Common myeloid progenitor, CD34-positive (primary cell): Measurements from ENCODE around the gene MT1HL1. TPM values are rescaled to one million over a fixed set of nuclear protein-coding genes. Genes with fewer than 3 reads are reported as not detected.

Source experiments
- CTCF ChIA-PET: fragments of 350-600 bp; sonication (Branson Sonifier 250); formaldehyde crosslinking; loops from one replicate; lab custom pipeline; 2021; ENCODE audit warnings: antibody characterized with exemption; lab: Charles Lee
- POLR2A ChIA-PET: fragments of 350-600 bp; sonication (Branson Sonifier 250); formaldehyde crosslinking; loops from one replicate; lab custom pipeline; 2021; ENCODE audit warnings: antibody characterized with exemption; lab: Charles Lee
- DNase-seq, 3 donors: peaks; one replicate each; pipeline versions ENCODE4 v3.0.0 to v3.0.0-alpha.2; 2013
- H3K27ac ChIP-seq, 2 experiments: 1 replicate in 1 of 2; 2 replicates in 1 of 2; pipeline ENCODE4 v1.7.0; 2013; ENCODE audit warnings: inconsistent platforms in 2 of 2, low read length in 2 of 2, mild to moderate bottlenecking in 2 of 2, low read depth in 1 of 2, moderate library complexity in 1 of 2; ENCODE audit not compliant: severe bottlenecking in 2 of 2, insufficient read depth in 1 of 2, poor library complexity in 1 of 2
- H3K27me3 ChIP-seq, 5 experiments: replicated peaks in 2 of 5; 1 replicate in 3 of 5; 2 replicates in 2 of 5; pipeline versions ENCODE4 v1.6.1 to v1.7.0; 2013; ENCODE audit warnings: low read length in 4 of 5, mild to moderate bottlenecking in 2 of 5, moderate library complexity in 2 of 5, inconsistent platforms in 1 of 5; ENCODE audit not compliant: insufficient read depth in 5 of 5, control insufficient read depth in 4 of 5
- H3K36me3 ChIP-seq, 4 experiments: 1 replicate in 2 of 4; 2 replicates in 2 of 4; pipeline versions ENCODE4 v1.6.1 to v1.7.0; 2013; ENCODE audit warnings: low read length in 3 of 4, control low read depth in 1 of 4, mild to moderate bottlenecking in 1 of 4; ENCODE audit not compliant: control insufficient read depth in 4 of 4, insufficient read depth in 4 of 4
- H3K4me1 ChIP-seq, 4 experiments: 1 replicate in 3 of 4; 2 replicates in 1 of 4; pipeline versions ENCODE4 v1.6.1 to v1.7.1; 2013; ENCODE audit warnings: low read length in 3 of 4, mild to moderate bottlenecking in 3 of 4, control low read depth in 1 of 4, inconsistent platforms in 1 of 4, moderate library complexity in 1 of 4; ENCODE audit not compliant: control insufficient read depth in 4 of 4, insufficient read depth in 4 of 4; ENCODE audit errors: control extremely low read depth in 1 of 4
- H3K4me3 ChIP-seq, 7 experiments: 1 replicate in 4 of 7; 2 replicates in 3 of 7; pipeline versions ENCODE4 v1.5.1 to v1.7.0; 2013; ENCODE audit warnings: mild to moderate bottlenecking in 7 of 7, low read length in 6 of 7, moderate library complexity in 6 of 7, inconsistent platforms in 2 of 7, low read depth in 2 of 7, control low read depth in 1 of 7; ENCODE audit not compliant: insufficient read depth in 4 of 7, control insufficient read depth in 1 of 7; ENCODE audit errors: extremely low read depth in 1 of 7
- H3K9me3 ChIP-seq, 5 experiments: 1 replicate in 4 of 5; 2 replicates in 1 of 5; pipeline versions ENCODE4 v1.6.1 to v1.7.1; 2013; ENCODE audit warnings: low read length in 4 of 5, mild to moderate bottlenecking in 2 of 5, inconsistent platforms in 1 of 5, low read depth in 1 of 5, moderate library complexity in 1 of 5; ENCODE audit not compliant: control insufficient read depth in 4 of 5, insufficient read depth in 2 of 5; ENCODE audit errors: control extremely low read depth in 1 of 5
- WGBS: methylation state at CpG from one replicate; pipeline ENCODE4 v1.1.5; 2013; ENCODE audit not compliant: insufficient coverage; 5-methylcytosine and 5-hydroxymethylcytosine counted together
- polyA plus RNA-seq: library from polyadenylated mRNA; unstranded; fragments of 120-200 nt; gene quantifications from one replicate; pipeline ENCODE4 v1.2.1, GENCODE V29; 2013

Gene MT1HL1
- not detected for polyA plus RNA-seq

DNA sequence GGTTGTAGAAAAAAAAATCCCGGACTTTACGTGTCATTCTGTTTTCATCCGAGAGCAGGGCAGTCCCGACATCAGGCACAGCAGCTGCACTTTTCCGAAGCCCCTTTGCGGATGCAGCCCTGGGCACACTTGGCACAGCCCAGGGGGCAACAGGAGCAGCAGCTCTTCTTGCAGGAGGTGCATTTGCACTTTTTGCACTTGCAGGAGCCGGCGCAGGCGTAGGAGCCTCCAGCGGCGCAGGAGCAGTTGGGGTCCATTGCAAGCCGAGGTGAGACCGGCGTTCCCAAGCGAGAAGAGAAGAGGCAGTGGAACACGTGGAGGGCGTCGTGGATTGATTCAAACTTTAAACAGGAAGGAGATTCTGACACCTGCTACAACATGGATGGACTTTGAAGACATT is at the start of gene MT1HL1:
TSS of gene MT1HL1 (minus strand) at position 326 of the 400 bp plus-strand sequence. CDS start at position 257, 69 bp downstream.
- Histone ChIP-seq H3K4me1 (no peaks in the 10 kb centered on the region), H3K9me3 (no peaks in the 10 kb centered on the region)
- CTCF ChIA-PET = no interaction called here

DNA sequence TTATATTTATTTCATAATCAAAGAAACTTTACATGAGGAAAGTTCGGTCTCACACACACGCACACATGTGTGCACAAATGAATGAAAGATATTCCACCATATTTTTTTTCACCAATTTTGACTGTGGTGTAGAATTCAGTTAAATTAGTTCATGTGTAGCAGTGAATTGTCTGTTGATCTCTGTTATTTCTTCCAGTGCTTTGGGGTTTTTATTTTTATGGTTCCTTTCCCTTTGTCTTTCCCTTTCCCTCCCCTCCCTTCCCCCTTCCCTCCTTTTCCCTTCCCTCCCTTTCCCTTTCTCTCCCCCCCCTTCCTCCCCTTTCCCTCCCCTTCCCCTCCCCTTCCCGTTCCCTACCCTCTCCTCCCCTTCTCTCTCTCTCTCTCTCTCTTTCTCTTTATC is 46.7 kb upstream of the MT1HL1 start:
- no CpG with 5 or more reads among the region's 3 CpGs for WGBS
- ChIA-PET POLR2A (no interaction called here), CTCF (no interaction called here)
- peaks cover 0 to 26% (median 6%) of the 10 kb centered on the region in 5 experiments for H3K27me3 ChIP-seq
- H3K9me3 ChIP-seq = no peaks in the 10 kb centered on the region
- no peak overlapping the region for H3K4me3 ChIP-seq
- no peak overlapping the region for H3K27ac ChIP-seq
- DNase-seq = no peak
- H3K36me3 ChIP-seq = no peaks in the 10 kb centered on the region
- no peaks in the 10 kb centered on the region for H3K4me1 ChIP-seq

More for the DNA sequence above, at the start of gene MT1HL1:
- 94% methylated on average over 18 of the region's 18 CpGs for WGBS
- no peak for DNase-seq
- Histone ChIP-seq H3K27ac (no peak within 1 kb of the TSS), H3K27me3 (no peaks in the 10 kb centered on the region), H3K36me3 (no peaks in the 10 kb centered on the region), H3K4me3 (no peak within 1 kb of the TSS)
- POLR2A ChIA-PET = no interaction called here

DNA sequence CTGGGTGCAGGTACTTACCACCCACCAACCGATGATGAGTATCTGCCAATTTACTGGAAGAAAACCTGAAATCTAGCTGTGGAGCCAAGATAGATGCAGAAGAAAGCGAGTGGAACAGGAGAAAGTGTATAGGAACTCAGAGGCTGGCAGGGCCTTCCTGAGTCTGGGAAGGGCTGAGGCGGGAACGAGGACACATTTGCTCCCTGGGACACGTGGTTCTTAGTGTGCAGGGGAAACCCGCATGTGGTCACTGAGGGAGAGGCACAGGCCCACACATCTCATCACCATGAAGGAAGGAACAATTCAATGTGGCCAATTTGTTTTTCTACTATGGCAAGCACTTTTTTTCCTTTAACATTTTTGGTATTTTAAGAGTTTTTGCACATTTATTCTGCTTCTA is 45.9 kb upstream of the MT1HL1 start:
- H3K4me1 ChIP-seq = no peaks in the 10 kb centered on the region
- H3K27ac ChIP-seq = no peak overlapping the region
- POLR2A ChIA-PET = no interaction called here
- H3K9me3 ChIP-seq = no peaks in the 10 kb centered on the region
- WGBS = 85% methylated on average over 6 of the region's 6 CpGs
- no peak for DNase-seq
- H3K36me3 ChIP-seq = no peaks in the 10 kb centered on the region
- CTCF ChIA-PET = no interaction called here
- no peak overlapping the region for H3K4me3 ChIP-seq
- peaks cover 0 to 33% (median 8%) of the 10 kb centered on the region in 5 experiments for H3K27me3 ChIP-seq

DNA sequence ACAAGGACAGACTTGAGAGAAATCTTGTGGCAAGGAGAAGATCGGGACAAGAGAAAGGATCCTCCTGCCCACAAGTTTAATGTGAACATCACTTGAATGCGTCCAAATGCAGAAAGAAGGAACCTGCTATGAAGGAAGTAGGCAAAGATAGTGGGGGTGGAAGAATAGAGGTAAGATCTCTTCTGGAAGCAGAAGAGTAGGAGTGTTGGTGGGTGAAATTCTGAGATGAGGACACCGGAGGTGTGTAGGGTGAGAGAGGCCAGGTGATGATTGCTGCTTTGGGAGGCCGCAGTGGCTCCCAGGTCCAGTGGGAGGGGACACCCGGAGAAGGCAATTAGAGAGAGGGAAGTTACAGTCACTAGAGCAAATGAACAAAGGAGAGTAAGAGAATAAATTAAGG is 44.6 kb upstream of the MT1HL1 start:
- no peak for DNase-seq
- ChIA-PET POLR2A (no interaction called here), CTCF (no interaction called here)
- Histone ChIP-seq H3K36me3 (no peaks in the 10 kb centered on the region), H3K4me3 (no peak overlapping the region), H3K27me3 (peaks cover 2 to 41% (median 21%) of the 10 kb centered on the region in 5 experiments), H3K9me3 (no peaks in the 10 kb centered on the region), H3K27ac (no peak overlapping the region), H3K4me1 (no peaks in the 10 kb centered on the region)
- WGBS = 85% methylated on average over 4 of the region's 5 CpGs

DNA sequence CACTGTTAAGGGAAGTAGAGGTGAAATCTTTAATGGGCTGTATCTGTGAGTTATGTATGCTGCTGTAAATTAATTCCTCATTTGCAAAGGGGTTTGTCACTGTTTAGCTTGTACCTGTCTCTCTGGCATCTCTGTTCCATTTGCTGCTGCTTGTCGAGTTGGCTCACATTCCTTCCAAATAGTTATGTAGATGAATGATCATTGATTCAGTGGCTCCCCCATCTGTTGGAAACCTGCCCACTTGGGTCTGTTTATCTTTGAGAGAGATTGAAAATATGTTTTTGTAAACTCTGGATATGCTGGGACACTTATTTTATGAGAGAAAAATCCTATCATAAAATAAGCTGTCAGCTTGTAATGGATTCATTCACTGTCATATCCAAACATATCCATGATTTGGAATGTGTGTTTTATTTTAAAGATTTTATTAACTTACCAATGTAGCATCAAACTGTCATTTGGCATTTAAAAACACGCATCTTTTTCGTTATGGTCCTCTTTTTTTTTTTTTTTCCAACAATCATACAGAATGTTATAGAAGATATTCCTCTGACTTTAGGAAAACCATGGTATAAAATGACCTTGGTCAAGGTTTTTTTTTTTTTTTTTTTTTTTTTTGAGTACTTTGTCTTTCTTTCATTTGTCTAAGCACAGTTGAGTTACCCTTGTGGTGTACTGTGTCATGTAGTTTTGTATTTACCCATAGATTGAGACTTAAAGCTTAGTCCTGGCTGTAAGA is 41.2 kb upstream of the MT1HL1 start:
- Histone ChIP-seq H3K27ac (no peak overlapping the region), H3K27me3 (peaks cover 4 to 68% (median 45%) of the 10 kb centered on the region in 5 experiments), H3K9me3 (no peaks in the 10 kb centered on the region), H3K4me3 (no peak overlapping the region), H3K4me1 (peaks cover 0 to 15% (median 7%) of the 10 kb centered on the region in 4 experiments), H3K36me3 (no peaks in the 10 kb centered on the region)
- CTCF ChIA-PET = interaction anchor here (0.5 kb wide), 1 partner anchor 28 kb away, joined by 3 read pairs; no protein-coding TSS in a partner anchor
- POLR2A ChIA-PET = no interaction called here
- DNase-seq = no peak
- no CpG with 5 or more reads among the region's 3 CpGs for WGBS

DNA sequence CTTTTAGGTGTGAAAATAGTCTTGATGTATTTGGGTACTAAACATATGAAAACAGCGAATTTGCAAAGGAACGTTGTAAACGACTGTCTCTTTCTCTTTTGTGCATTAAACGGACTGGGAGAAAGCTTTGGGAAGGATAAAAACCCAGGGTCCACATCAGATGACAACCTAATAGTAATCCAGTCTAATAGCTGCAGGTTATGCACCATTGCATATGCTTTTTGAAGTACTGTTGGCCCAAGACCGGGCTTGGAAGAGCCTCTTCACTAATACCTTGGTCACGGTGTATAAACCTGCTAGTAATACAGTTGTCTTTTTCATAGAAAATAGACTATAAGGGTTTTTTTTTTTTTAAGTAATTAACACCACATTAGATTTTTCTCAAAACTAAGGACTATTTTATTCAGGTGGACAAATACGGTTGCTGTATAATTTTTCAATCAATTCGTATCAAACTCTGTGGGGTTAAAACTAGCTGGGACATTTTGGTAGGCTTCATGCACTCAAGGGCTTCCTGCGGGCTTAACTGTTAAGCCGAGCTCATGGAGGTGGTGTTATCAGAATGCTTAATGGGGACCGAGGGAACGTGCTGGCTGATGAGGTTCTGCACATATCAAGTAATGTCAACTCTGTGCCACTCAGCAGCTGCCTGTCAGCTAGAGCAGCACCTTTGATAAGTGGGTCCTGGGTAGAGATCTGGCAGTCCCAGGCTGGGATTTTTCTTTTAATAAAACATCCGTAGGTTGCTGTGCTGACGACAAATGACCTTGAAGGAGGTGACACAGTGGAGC is 39.8 kb upstream of the MT1HL1 start:
- H3K27me3 ChIP-seq = peaks cover 4 to 70% (median 46%) of the 10 kb centered on the region in 5 experiments
- DNase-seq = no peak
- POLR2A ChIA-PET = no interaction called here
- WGBS = 5% methylated on average over 8 of the region's 14 CpGs
- CTCF ChIA-PET = no interaction called here
- H3K4me1 ChIP-seq = peaks cover 0 to 15% (median 7%) of the 10 kb centered on the region in 4 experiments
- H3K9me3 ChIP-seq = no peaks in the 10 kb centered on the region
- H3K27ac ChIP-seq = no peak overlapping the region
- H3K4me3 ChIP-seq = no peak overlapping the region
- H3K36me3 ChIP-seq = no peaks in the 10 kb centered on the region
